GM19043 (cell line): Measurements from ENCODE around the gene MOCS3.

Experiments used
- ATAC-seq: cut with Tn5 transposase; IDR thresholded peaks from one replicate; pipeline ENCODE4 v1.9.1; 2021; ENCODE audit warnings: low read depth; ENCODE audit not compliant: unreplicated experiment

MOCS3 gene

DNA sequence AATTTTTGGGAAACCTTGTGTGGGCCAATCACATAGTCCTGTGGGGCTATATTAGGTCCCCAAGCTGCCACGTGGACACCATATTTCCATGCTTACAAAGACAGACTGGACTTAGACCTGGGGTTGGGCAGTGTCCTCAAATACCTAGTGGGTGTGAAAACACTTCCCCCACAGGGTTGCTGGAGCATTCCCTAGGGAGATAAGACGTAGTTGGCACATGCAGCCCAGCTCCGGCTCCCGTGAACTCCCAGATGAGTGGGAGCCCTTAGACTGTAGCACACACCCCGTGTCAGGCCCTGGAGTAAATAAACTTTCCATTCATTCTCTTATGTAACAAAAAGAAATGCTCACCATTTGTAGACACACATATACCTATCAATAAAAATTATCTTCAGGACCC is 50.1 kb downstream of the MOCS3 start:
- ATAC-seq = no peak

GRCh38 chr20:51009303-51010042 is 50.9 kb downstream of the MOCS3 start:
- no peak for ATAC-seq

DNA sequence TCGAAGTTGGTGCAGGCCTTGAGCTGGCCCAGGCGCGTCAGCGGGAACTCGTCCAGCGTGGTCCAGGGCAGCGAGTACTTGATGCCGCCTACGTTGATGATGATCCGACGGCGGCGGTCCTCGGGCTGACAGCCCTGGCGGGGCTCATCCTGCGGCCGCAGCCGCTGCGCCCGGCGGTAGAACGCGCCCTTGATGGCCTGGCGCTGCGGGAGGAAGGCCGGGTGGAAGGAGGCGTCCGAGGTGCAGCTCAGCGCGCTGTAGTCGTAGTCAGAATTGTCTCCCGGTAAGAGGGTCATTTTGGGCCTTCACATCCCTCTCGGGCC is 51.4 kb downstream of the MOCS3 start:
- no peak for ATAC-seq

GRCh38 chr20:51010932-51011331 is 52.3 kb downstream of the MOCS3 start:
- no peak for ATAC-seq

GRCh38 chr20:51011479-51011878 is 52.9 kb downstream of the MOCS3 start:
- no peak for ATAC-seq

DNA sequence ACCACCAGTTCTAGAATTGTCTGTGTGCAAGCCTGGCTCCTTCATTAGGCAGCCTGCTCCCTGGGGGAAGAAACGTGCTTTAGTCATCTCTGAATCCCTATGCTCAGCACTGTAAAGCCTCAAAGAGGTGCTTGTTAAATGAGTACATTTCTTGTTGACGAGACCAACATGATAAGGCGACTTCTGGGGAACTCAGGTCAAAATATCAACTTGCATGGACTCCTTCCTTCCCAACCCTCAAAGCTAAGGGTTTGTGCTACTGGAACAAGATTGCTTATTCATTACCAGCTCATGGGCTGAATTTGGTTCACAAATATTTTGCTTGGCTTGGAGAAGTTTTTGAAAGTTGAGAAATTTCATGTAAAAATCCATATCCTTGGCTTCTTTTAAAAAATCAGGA is 53.7 kb downstream of the MOCS3 start:
- no peak for ATAC-seq
